K562 (cell line): ENCODE measurements around the gene TLCD5. TPM values are rescaled to one million over a fixed set of nuclear protein-coding genes. Genes with fewer than 3 reads are reported as not detected.

Experiments used
- BRD4 ChIP-seq: fragments of 200-600 bp; sonication (generic); IDR thresholded peaks from 2 replicates; pipeline ENCODE4 v1.6.1; 2017; ENCODE audit warnings: inconsistent platforms
- C11orf30 ChIP-seq: fragments of 450-650 bp; IDR thresholded peaks from 2 replicates; pipeline ENCODE4 v1.6.1; 2016; ENCODE audit warnings: low read depth, mild to moderate bottlenecking
- CBX5 ChIP-seq: IDR thresholded peaks from 2 replicates; pipeline ENCODE4 v1.6.1; 2014; ENCODE audit warnings: low read depth, borderline replicate concordance
- EP300 ChIP-seq: IDR thresholded peaks from 2 replicates; pipeline ENCODE4 v1.6.1; 2012; ENCODE audit warnings: low read length, improper control_type of control experiment
- EP400 ChIP-seq: fragments of 450-650 bp; IDR thresholded peaks from 2 replicates; pipeline ENCODE4 v1.6.1; 2017; ENCODE audit warnings: antibody characterized with exemption, mild to moderate bottlenecking, moderate library complexity
- GABPA ChIP-seq: fragments of 200-800 bp; sonication (Bioruptor generic); conservative IDR thresholded peaks from 2 replicates; pipeline ENCODE4 v1.6.1; 2016; ENCODE audit warnings: low read depth, missing genetic modification characterization, missing compliant biosample characterization
- KDM5B ChIP-seq: fragments of 200-600 bp; sonication (generic); IDR thresholded peaks from 2 replicates; pipeline ENCODE4 v1.6.1; 2012; ENCODE audit warnings: low read depth, mild to moderate bottlenecking, moderate library complexity, low read length, control low read depth, inconsistent platforms; ENCODE audit not compliant: insufficient replicate concordance
- MBD2 ChIP-seq: sonication (generic); IDR thresholded peaks from 2 replicates; pipeline ENCODE4 v1.6.1; 2016; ENCODE audit warnings: low read depth, borderline replicate concordance
- PTRF ChIP-seq: fragments of 450-650 bp; IDR thresholded peaks from 2 replicates; pipeline ENCODE4 v1.6.1; 2016; ENCODE audit warnings: mild to moderate bottlenecking, missing genetic modification characterization, missing compliant biosample characterization
- TFAP4 ChIP-seq: sonication (generic); formaldehyde crosslinking; IDR thresholded peaks from 2 replicates; pipeline ENCODE4 v1.8.0; 2022; ENCODE audit warnings: missing genetic modification reagents, mild to moderate bottlenecking, moderate library complexity, borderline replicate concordance
- TRIM28 ChIP-seq: fragments of 450-650 bp; IDR thresholded peaks from 2 replicates; pipeline ENCODE4 v1.6.1; 2017
- ZKSCAN8 ChIP-seq: fragments of 200-800 bp; sonication (Bioruptor generic); IDR thresholded peaks from 2 replicates; pipeline ENCODE4 v1.6.1; 2016; ENCODE audit warnings: missing genetic modification characterization, missing compliant biosample characterization
- ZNF133 ChIP-seq: fragments of 250-450 bp; sonication (Bioruptor Pico); IDR thresholded peaks from 2 replicates; pipeline ENCODE4 v1.4.0; 2020; ENCODE audit warnings: mild to moderate bottlenecking
- ZNF239 ChIP-seq: fragments of 250-450 bp; sonication (Bioruptor Pico); IDR thresholded peaks from 2 replicates; pipeline ENCODE4 v1.4.0; 2020; ENCODE audit warnings: mild to moderate bottlenecking
- ZNF766 ChIP-seq: fragments of 200-800 bp; sonication (Bioruptor generic); conservative IDR thresholded peaks from 2 replicates; pipeline ENCODE4 v1.6.1; 2016; ENCODE audit warnings: missing genetic modification characterization, missing compliant biosample characterization
- polyA plus RNA-seq, 8 experiments: library from polyadenylated mRNA; depleted of rRNA in 4 of 8; stranded (reverse) in 5 of 8; unstranded in 3 of 8; fragments of >200 nt; fragmentation: Nextera tagmentation in 2 of 8; fragmentation: Illumina TruSeq in 1 of 8; extraction: Ambion mirVana in 2 of 8; extraction: Trizol in 1 of 8; gene quantifications; 2 replicates each; pipeline versions ENCODE4 v1.2.1 to v1.2.3, GENCODE V29; 2011 to 2014; ENCODE audit warnings: inconsistent platforms in 1 of 8, missing spikeins in 1 of 8
- total RNA-seq, 7 experiments: library from RNA; depleted of rRNA in 6 of 7; stranded (reverse); fragments of >200 nt in 6 of 7; fragmentation: Illumina TruSeq in 2 of 7; extraction: Trizol in 2 of 7; gene quantifications; 2 replicates each; pipeline versions ENCODE4 v1.2.1 to v1.2.3, GENCODE V29; 2011 to 2021; ENCODE audit warnings: low replicate concordance in 1 of 7
- TF ChIP-seq, protein P1 (sequence below), 2 experiments: fragments of 450-650 bp in 1 of 2; sonication (generic) in 1 of 2; formaldehyde crosslinking in 1 of 2; IDR thresholded peaks; 2 replicates each; pipeline versions ENCODE4 v1.7.1 to v1.9.0; 2016 to 2022; ENCODE audit warnings: inconsistent platforms in 1 of 2, mild to moderate bottlenecking in 1 of 2, missing genetic modification reagents in 1 of 2

The TLCD5 gene
- total and polyA plus RNA-seq, 9 of the 15 experiments (the other 6 are each of a cell fraction or from before 2014, with no cell fraction given), result 0.94 to 5.1 (median 1.6) TPM

GRCh38 chr11:120338107-120338933 lies 13.2 kb downstream of the TLCD5 start (continued):
- TF ChIP-seq, protein P1, sequence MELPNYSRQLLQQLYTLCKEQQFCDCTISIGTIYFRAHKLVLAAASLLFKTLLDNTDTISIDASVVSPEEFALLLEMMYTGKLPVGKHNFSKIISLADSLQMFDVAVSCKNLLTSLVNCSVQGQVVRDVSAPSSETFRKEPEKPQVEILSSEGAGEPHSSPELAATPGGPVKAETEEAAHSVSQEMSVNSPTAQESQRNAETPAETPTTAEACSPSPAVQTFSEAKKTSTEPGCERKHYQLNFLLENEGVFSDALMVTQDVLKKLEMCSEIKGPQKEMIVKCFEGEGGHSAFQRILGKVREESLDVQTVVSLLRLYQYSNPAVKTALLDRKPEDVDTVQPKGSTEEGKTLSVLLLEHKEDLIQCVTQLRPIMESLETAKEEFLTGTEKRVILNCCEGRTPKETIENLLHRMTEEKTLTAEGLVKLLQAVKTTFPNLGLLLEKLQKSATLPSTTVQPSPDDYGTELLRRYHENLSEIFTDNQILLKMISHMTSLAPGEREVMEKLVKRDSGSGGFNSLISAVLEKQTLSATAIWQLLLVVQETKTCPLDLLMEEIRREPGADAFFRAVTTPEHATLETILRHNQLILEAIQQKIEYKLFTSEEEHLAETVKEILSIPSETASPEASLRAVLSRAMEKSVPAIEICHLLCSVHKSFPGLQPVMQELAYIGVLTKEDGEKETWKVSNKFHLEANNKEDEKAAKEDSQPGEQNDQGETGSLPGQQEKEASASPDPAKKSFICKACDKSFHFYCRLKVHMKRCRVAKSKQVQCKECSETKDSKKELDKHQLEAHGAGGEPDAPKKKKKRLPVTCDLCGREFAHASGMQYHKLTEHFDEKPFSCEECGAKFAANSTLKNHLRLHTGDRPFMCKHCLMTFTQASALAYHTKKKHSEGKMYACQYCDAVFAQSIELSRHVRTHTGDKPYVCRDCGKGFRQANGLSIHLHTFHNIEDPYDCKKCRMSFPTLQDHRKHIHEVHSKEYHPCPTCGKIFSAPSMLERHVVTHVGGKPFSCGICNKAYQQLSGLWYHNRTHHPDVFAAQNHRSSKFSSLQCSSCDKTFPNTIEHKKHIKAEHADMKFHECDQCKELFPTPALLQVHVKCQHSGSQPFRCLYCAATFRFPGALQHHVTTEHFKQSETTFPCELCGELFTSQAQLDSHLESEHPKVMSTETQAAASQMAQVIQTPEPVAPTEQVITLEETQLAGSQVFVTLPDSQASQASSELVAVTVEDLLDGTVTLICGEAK (IDR thresholded peaks at IDR 0.05), result peak; percentile 11; the same call in 1 of the 2 replicates
- TF ChIP-seq, protein P1 (CRISPR knock-in tag; IDR thresholded peaks at IDR 0.05), result no peak
- TF ChIP-seq ZNF766 (CRISPR knock-in tag) (0 out of 2 replicates have a peak, but pooled peaks have one; percentile 17), CBX5 (no peak), ZNF239 (CRISPR knock-in tag) (no peak), PTRF (no peak), BRD4 (0 out of 2 replicates have a peak, but pooled peaks have one; percentile 56), KDM5B (no peak), ZNF133 (CRISPR knock-in tag) (no peak), TRIM28 (no peak), TFAP4 (CRISPR knock-in tag) (no peak), ZKSCAN8 (CRISPR knock-in tag) (0 out of 2 replicates have a peak, but pooled peaks have one; percentile 6), EP400 (0 out of 2 replicates have a peak, but pooled peaks have one; percentile 8), EP300 (peak; percentile 9; the same call in 1 of the 2 replicates), GABPA (tag) (0 out of 2 replicates have a peak, but pooled peaks have one; percentile 44), C11orf30 (0 out of 2 replicates have a peak, but pooled peaks have one; percentile 48), MBD2 (no peak)
